SK-N-SH (cell line): ENCODE data around the gene KCNJ3. TPM values are rescaled to one million over a fixed set of nuclear protein-coding genes. Genes with fewer than 3 reads are reported as not detected.

Experiments used
- CTCF ChIA-PET: fragments of 300-600, 350-600 bp; formaldehyde crosslinking; extraction: SDS; loops from one replicate; lab custom pipeline; 2021; lab: Yijun Ruan, JAX
- POLR2A ChIA-PET: fragments of 350-600 bp; sonication (Branson Sonifier 250); formaldehyde crosslinking; extraction: SDS; loops from one replicate; lab custom pipeline; 2020; ENCODE audit warnings: antibody characterized with exemption, inconsistent platforms; lab: Yijun Ruan, JAX
- DNase-seq: peaks from one replicate; pipeline ENCODE4 v3.0.0; 2012
- H2AFZ ChIP-seq: fragments of 200-600 bp; sonication (generic); 2 replicates; pipeline ENCODE4 v1.8.1; 2016; ENCODE audit warnings: antibody characterized with exemption, mild to moderate bottlenecking, low read depth
- H3F3A ChIP-seq: fragments of 200-600 bp; sonication (generic); replicated peaks from 2 replicates; pipeline ENCODE3; 2016; ENCODE audit warnings: antibody characterized with exemption, mild to moderate bottlenecking; ENCODE audit not compliant: insufficient read depth
- H3K27ac ChIP-seq, 2 experiments: fragments of 200-500 bp in 1 of 2; fragments of 200-600 bp in 1 of 2; sonication (Bioruptor generic) in 1 of 2; sonication (generic), shearing (Covaris generic) in 1 of 2; 2 replicates each; pipeline versions ENCODE4 v1.5.1 to v1.6.1; 2014 to 2016; ENCODE audit warnings: low read depth in 2 of 2, inconsistent platforms in 1 of 2, low read length in 1 of 2, mild to moderate bottlenecking in 1 of 2, mixed read lengths in 1 of 2
- H3K27me3 ChIP-seq: fragments of 200-600 bp; sonication (generic), shearing (Covaris generic); 2 replicates; pipeline ENCODE4 v1.6.1; 2016; ENCODE audit warnings: mixed run types; ENCODE audit not compliant: insufficient read depth
- H3K36me3 ChIP-seq, 2 experiments: fragments of 200-500 bp in 1 of 2; fragments of 200-600 bp in 1 of 2; sonication (Bioruptor generic) in 1 of 2; sonication (generic) in 1 of 2; replicated peaks in 1 of 2; 2 replicates each; pipeline versions ENCODE3 to v1.5.1; 2014 to 2016; ENCODE audit warnings: low read length in 1 of 2, mild to moderate bottlenecking in 1 of 2; ENCODE audit not compliant: insufficient read depth in 2 of 2, control insufficient read depth in 1 of 2
- H3K4me1 ChIP-seq, 2 experiments: fragments of 200-500 bp in 1 of 2; fragments of 200-600 bp in 1 of 2; sonication (Bioruptor generic) in 1 of 2; sonication (generic), shearing (Covaris generic) in 1 of 2; 2 replicates each; pipeline versions ENCODE4 v1.5.1 to v1.6.1; 2014 to 2016; ENCODE audit warnings: low read depth in 1 of 2, low read length in 1 of 2, mixed run types in 1 of 2; ENCODE audit not compliant: insufficient read depth in 2 of 2, control insufficient read depth in 1 of 2
- H3K4me2 ChIP-seq: fragments of 200-600 bp; sonication (generic), shearing (Covaris generic); 2 replicates; pipeline ENCODE4 v1.6.1; 2017; ENCODE audit warnings: mixed run types
- H3K4me3 ChIP-seq, 2 experiments: fragments of 200-500 bp in 1 of 2; fragments of 200-600 bp in 1 of 2; sonication (Bioruptor generic) in 1 of 2; sonication (generic), shearing (Covaris generic) in 1 of 2; 2 replicates each; pipeline versions ENCODE4 v1.5.1 to v1.8.1; 2014 to 2016; ENCODE audit warnings: low read depth in 2 of 2, inconsistent platforms in 1 of 2, low read length in 1 of 2, mild to moderate bottlenecking in 1 of 2, mixed read lengths in 1 of 2, moderate library complexity in 1 of 2
- H3K79me2 ChIP-seq: fragments of 200-600 bp; sonication (generic); 2 replicates; pipeline ENCODE4 v1.8.1; 2017; ENCODE audit warnings: mild to moderate bottlenecking; ENCODE audit not compliant: insufficient read depth
- H3K9ac ChIP-seq: fragments of 200-600 bp; sonication (generic); 2 replicates; pipeline ENCODE4 v1.6.1; 2017; ENCODE audit warnings: mixed run types
- H3K9me2 ChIP-seq: fragments of 200-600 bp; sonication (generic); 2 replicates; pipeline ENCODE4 v1.6.1; 2017; ENCODE audit warnings: mixed run types
- H3K9me3 ChIP-seq: fragments of 200-600 bp; sonication (generic); 2 replicates; pipeline ENCODE4 v1.6.1; 2017; ENCODE audit warnings: mixed run types, mild to moderate bottlenecking, moderate library complexity
- H4K20me1 ChIP-seq: fragments of 200-600 bp; sonication (generic); 2 replicates; pipeline ENCODE4 v1.6.1; 2017; ENCODE audit warnings: mild to moderate bottlenecking, mixed run types; ENCODE audit not compliant: insufficient read depth
- EP300 ChIP-seq, 2 experiments: IDR thresholded peaks; 2 replicates each; pipeline versions ENCODE4 v1.4.0 to v1.6.1; 2012; ENCODE audit warnings: borderline replicate concordance in 1 of 2, low read depth in 1 of 2, low read length in 1 of 2
- FOSL2 ChIP-seq: IDR thresholded peaks from 2 replicates; pipeline ENCODE4 v1.4.0; 2012; ENCODE audit warnings: low read depth, mild to moderate bottlenecking, moderate library complexity, borderline replicate concordance
- FOXM1 ChIP-seq: IDR thresholded peaks from 2 replicates; pipeline ENCODE4 v1.4.0; 2012; ENCODE audit warnings: low read depth, mild to moderate bottlenecking
- GATA2 ChIP-seq: sonication (generic); formaldehyde crosslinking; IDR thresholded peaks from 2 replicates; pipeline ENCODE4 v1.5.0; 2020; ENCODE audit warnings: mild to moderate bottlenecking, missing genetic modification reagents
- JUND ChIP-seq: IDR thresholded peaks from 2 replicates; pipeline ENCODE4 v1.4.0; 2012
- MAX ChIP-seq: IDR thresholded peaks from 2 replicates; pipeline ENCODE4 v1.4.0; 2012; ENCODE audit warnings: low read depth
- MXI1 ChIP-seq: IDR thresholded peaks from 2 replicates; pipeline ENCODE4 v1.6.1; 2012; ENCODE audit warnings: mild to moderate bottlenecking, low read depth, low read length, improper control_type of control experiment
- NFIC ChIP-seq: IDR thresholded peaks from 2 replicates; pipeline ENCODE4 v1.4.0; 2012; ENCODE audit warnings: borderline replicate concordance
- NRF1 ChIP-seq: IDR thresholded peaks from 2 replicates; pipeline ENCODE4 v1.6.1; 2012; ENCODE audit warnings: low read depth, mild to moderate bottlenecking, low read length
- PBX3 ChIP-seq: IDR thresholded peaks from 2 replicates; pipeline ENCODE4; 2012
- REST ChIP-seq: IDR thresholded peaks from 2 replicates; pipeline ENCODE4 v1.6.1; 2012; ENCODE audit warnings: mild to moderate bottlenecking, low read depth, low read length, moderate library complexity
- RFX5 ChIP-seq: IDR thresholded peaks from 2 replicates; pipeline ENCODE4 v1.6.1; 2012; ENCODE audit warnings: mild to moderate bottlenecking, improper control_type of control experiment, low read length
- RXRA ChIP-seq: IDR thresholded peaks from 2 replicates; pipeline ENCODE4 v1.4.0; 2012; ENCODE audit warnings: low read depth, mild to moderate bottlenecking, borderline replicate concordance
- TAF1 ChIP-seq: IDR thresholded peaks from 2 replicates; pipeline ENCODE4 v1.6.1; 2012; ENCODE audit warnings: low read depth, mild to moderate bottlenecking, low read length, moderate library complexity, borderline replicate concordance
- YY1 ChIP-seq: IDR thresholded peaks from 2 replicates; pipeline ENCODE4 v1.4.0; 2012; ENCODE audit warnings: low read depth, mild to moderate bottlenecking
- WGBS: methylation state at CpG from one replicate; pipeline ENCODE4 v1.1.6; 2017; ENCODE audit warnings: low lambda C conversion rate; 5-methylcytosine and 5-hydroxymethylcytosine counted together
- polyA plus RNA-seq, 3 experiments: library from polyadenylated mRNA; depleted of rRNA; stranded (reverse); fragments of >200 nt; gene quantifications; 2 replicates each; pipeline ENCODE4 v1.2.3, GENCODE V29; 2012

KCNJ3 gene
- polyA plus RNA-seq, 1 of the 3 experiments (the other 2 are of a cell fraction), result not detected

GRCh38 chr2:154882725-154883124, 184.2 kb downstream of the KCNJ3 start (continued):
- TF ChIP-seq NFIC (no peak), MAX (no peak), PBX3 (no peak), FOXM1 (no peak), RFX5 (no peak), FOSL2 (no peak), REST (no peak), JUND (no peak)

- ChIA-PET CTCF (no interaction called here), POLR2A (no interaction called here)
- Histone ChIP-seq H2AFZ (no peak overlapping the region), H3K36me3 (no peaks in the 10 kb centered on the region), H3F3A (no peaks in the 10 kb centered on the region), H3K4me3 (no peak overlapping the region), H4K20me1 (no peaks in the 10 kb centered on the region), H3K9me2 (no peaks in the 10 kb centered on the region), H3K9ac (no peak overlapping the region), H3K4me1 (no peaks in the 10 kb centered on the region), H3K4me2 (no peak overlapping the region), H3K27me3 (no peaks in the 10 kb centered on the region), H3K9me3 (no peaks in the 10 kb centered on the region), H3K79me2 (no peaks in the 10 kb centered on the region), H3K27ac (no peak overlapping the region)
- 22% methylated on average over 4 of the region's 5 CpGs for WGBS
- no peak for TF ChIP-seq TAF1
- no peak for TF ChIP-seq RXRA
- no peak for TF ChIP-seq GATA2 (CRISPR knock-in tag)
- TF ChIP-seq FOXM1, result no peak
- no peak for TF ChIP-seq MAX
- TF ChIP-seq RFX5, result no peak
- no peak for TF ChIP-seq YY1
- TF ChIP-seq MXI1, result no peak
- no peak for TF ChIP-seq NRF1
- TF ChIP-seq EP300 (IDR thresholded peaks at IDR 0.05; ENCODE audit: borderline replicate concordance in 1 of 2, low read depth in 1 of 2, low read length in 1 of 2), result no peak
- DNase-seq, result no peak
Observed at GRCh38 chr2:154886316-154886715, 187.8 kb downstream of the KCNJ3 start.
